IMR-90 (cell line): ENCODE results near the gene SUCLA2. TPM values are rescaled to one million over a fixed set of nuclear protein-coding genes. Genes with fewer than 3 reads are reported as not detected.

Experiments used
- ATAC-seq: fragments of 200-7000 bp; cut with Tn5 transposase; 2 replicates; pipeline ENCODE4 v1.9.1; 2020; ENCODE audit warnings: low read depth, mild to moderate bottlenecking, moderate library complexity
- BruUV-seq: library from RNA; stranded (reverse); fragments of 400-500 nt; replicated peaks from 2 replicates; lab custom pipeline; 2021; lab: Mats Ljungman, UMichigan
- CTCF ChIA-PET: fragments of 300-600 bp; formaldehyde crosslinking; extraction: SDS; loops from one replicate; lab custom pipeline; 2021; ENCODE audit warnings: antibody characterized with exemption; lab: Yijun Ruan, JAX
- POLR2A ChIA-PET: fragments of 300-600 bp; sonication (Branson Sonifier 250); formaldehyde crosslinking; loops from one replicate; lab custom pipeline; 2022; ENCODE audit warnings: antibody characterized with exemption; ENCODE audit not compliant: unreplicated experiment; lab: Charles Lee
- DNase-seq: peaks from one replicate; pipeline ENCODE4 v3.0.0; 2013
- H2AFZ ChIP-seq: replicated peaks from 2 replicates; pipeline ENCODE3; 2013; ENCODE audit warnings: low read length, mild to moderate bottlenecking; ENCODE audit not compliant: poor library complexity
- H2AK5ac ChIP-seq: 2 replicates; pipeline ENCODE4 v1.6.1; 2013; ENCODE audit warnings: low read depth, low read length, inconsistent platforms
- H2AK9ac ChIP-seq: replicated peaks from 2 replicates; pipeline ENCODE3; 2013; ENCODE audit warnings: mild to moderate bottlenecking, low read depth, low read length, moderate library complexity; ENCODE audit not compliant: poor library complexity
- H2BK120ac ChIP-seq: 2 replicates; pipeline ENCODE4 v1.6.1; 2013; ENCODE audit warnings: low read depth, low read length, inconsistent platforms
- H2BK15ac ChIP-seq: 3 replicates; pipeline ENCODE4 v1.6.1; 2013; ENCODE audit warnings: low read depth, low read length, inconsistent platforms
- H2BK20ac ChIP-seq: 2 replicates; pipeline ENCODE4 v1.6.1; 2013; ENCODE audit warnings: low read depth, mild to moderate bottlenecking, inconsistent platforms, low read length, moderate library complexity
- H2BK5ac ChIP-seq: 2 replicates; pipeline ENCODE4 v1.6.1; 2013; ENCODE audit warnings: mild to moderate bottlenecking, low read depth, low read length, inconsistent platforms; ENCODE audit not compliant: poor library complexity, severe bottlenecking
- H3K14ac ChIP-seq: replicated peaks from 2 replicates; pipeline ENCODE4 v1.6.1; 2013; ENCODE audit warnings: low read depth, low read length, inconsistent platforms
- H3K18ac ChIP-seq: 2 replicates; pipeline ENCODE4 v1.6.1; 2013; ENCODE audit warnings: low read depth, low read length, control low read depth
- H3K23ac ChIP-seq: 2 replicates; pipeline ENCODE4 v1.6.1; 2013; ENCODE audit warnings: low read depth, low read length, inconsistent platforms
- H3K27ac ChIP-seq: 2 replicates; pipeline ENCODE4 v1.5.1; 2013; ENCODE audit warnings: mild to moderate bottlenecking, control low read depth, low read length; ENCODE audit not compliant: insufficient read depth
- H3K27me3 ChIP-seq: 2 replicates; pipeline ENCODE4 v1.6.1; 2013; ENCODE audit warnings: low read length; ENCODE audit not compliant: control insufficient read depth, insufficient read depth
- H3K36me3 ChIP-seq: 2 replicates; pipeline ENCODE4 v1.6.1; 2013; ENCODE audit warnings: low read length, mixed read lengths; ENCODE audit not compliant: control insufficient read depth, insufficient read depth
- H3K4ac ChIP-seq: 2 replicates; pipeline ENCODE4 v1.6.1; 2013; ENCODE audit warnings: low read depth, low read length, inconsistent platforms
- H3K4me1 ChIP-seq: 2 replicates; pipeline ENCODE4 v1.6.1; 2013; ENCODE audit warnings: low read length, mixed read lengths; ENCODE audit not compliant: control insufficient read depth, insufficient read depth
- H3K4me2 ChIP-seq: 2 replicates; pipeline ENCODE4 v1.6.1; 2013; ENCODE audit warnings: low read depth, mild to moderate bottlenecking, control low read depth, low read length, moderate library complexity
- H3K4me3 ChIP-seq: 2 replicates; pipeline ENCODE4 v1.5.1; 2013; ENCODE audit warnings: low read depth, mild to moderate bottlenecking, control low read depth, low read length, moderate library complexity; ENCODE audit not compliant: insufficient read depth
- H3K56ac ChIP-seq: 2 replicates; pipeline ENCODE4 v1.6.1; 2013; ENCODE audit warnings: low read length, inconsistent platforms; ENCODE audit not compliant: insufficient read depth; ENCODE audit errors: extremely low read depth
- H3K79me1 ChIP-seq, 2 experiments: 2 replicates each; pipeline ENCODE4 v1.6.1; 2013; ENCODE audit warnings: low read length in 2 of 2, inconsistent platforms in 1 of 2, low read depth in 1 of 2
- H3K9ac ChIP-seq: 2 replicates; pipeline ENCODE4 v1.6.1; 2013; ENCODE audit warnings: low read depth, low read length, control low read depth
- H3K9me1 ChIP-seq: 2 replicates; pipeline ENCODE4 v1.6.1; 2013; ENCODE audit warnings: low read length, inconsistent platforms; ENCODE audit not compliant: insufficient read depth
- H3K9me3 ChIP-seq: 2 replicates; pipeline ENCODE4 v1.6.1; 2013; ENCODE audit warnings: low read length; ENCODE audit not compliant: control insufficient read depth, insufficient read depth
- H4K20me1 ChIP-seq: 2 replicates; pipeline ENCODE4 v1.6.1; 2013; ENCODE audit warnings: low read length, inconsistent platforms; ENCODE audit not compliant: insufficient read depth
- H4K5ac ChIP-seq: 2 replicates; pipeline ENCODE4 v1.6.1; 2013; ENCODE audit warnings: mild to moderate bottlenecking, low read depth, low read length, control low read depth
- H4K8ac ChIP-seq, 2 experiments: 2 replicates each; pipeline ENCODE4 v1.6.1; 2013; ENCODE audit warnings: low read depth in 2 of 2, low read length in 2 of 2, control low read depth in 1 of 2, inconsistent platforms in 1 of 2
- H4K91ac ChIP-seq: 2 replicates; pipeline ENCODE4 v1.6.1; 2013; ENCODE audit warnings: low read depth, low read length, inconsistent platforms; ENCODE audit not compliant: insufficient read depth
- MAFK ChIP-seq: IDR thresholded peaks from 2 replicates; pipeline ENCODE4 v1.6.1; 2012; ENCODE audit warnings: low read depth, low read length, improper control_type of control experiment
- MXI1 ChIP-seq: IDR thresholded peaks from 2 replicates; pipeline ENCODE4 v1.6.1; 2012; ENCODE audit warnings: low read depth, mild to moderate bottlenecking, low read length, moderate library complexity, borderline replicate concordance
- NFE2L2 ChIP-seq: fragments of 150-350 bp; IDR thresholded peaks from 2 replicates; pipeline ENCODE4 v1.6.1; 2016; ENCODE audit warnings: low read depth, mild to moderate bottlenecking, low read length
- WGBS, 2 experiments: methylation state at CpG; one replicate each; pipeline versions ENCODE4 v1.1.5 to v1.1.7; 2013; ENCODE audit warnings: missing lambda C conversion rate in 2 of 2; ENCODE audit not compliant: insufficient read length in 1 of 2; ENCODE audit errors: extremely low coverage in 2 of 2; 5-methylcytosine and 5-hydroxymethylcytosine counted together
- dilution Hi-C: fragments of 300-500 bp; cut with HindIII; formaldehyde crosslinking; loops from one replicate; pipeline ENCODE4 v1.14.3; 2018; ENCODE audit warnings: low sequenced_read_pairs; ENCODE audit not compliant: unreplicated experiment
- in situ Hi-C: fragments of 300-500 bp; cut with MboI; formaldehyde crosslinking; loops from 3 replicates; pipeline ENCODE4 v1.14.3; 2019; ENCODE audit warnings: low sequenced_read_pairs, inconsistent platforms, mixed read lengths
- intact Hi-C: fragments of 100-400 bp; cut with micrococcal nuclease; formaldehyde crosslinking; loops from 2 replicates; pipeline ENCODE4 v1.10.0; 2022
- polyA plus RNA-seq, 3 experiments: library from polyadenylated mRNA; depleted of rRNA; stranded (reverse); fragments of >200 nt; gene quantifications; 2 replicates each; pipeline ENCODE4 v1.2.3, GENCODE V29; 2012; ENCODE audit warnings: low replicate concordance in 1 of 3
- total RNA-seq: library from RNA; depleted of rRNA; stranded (reverse); fragments of >200 nt; gene quantifications from 2 replicates; pipeline ENCODE4 v1.2.3, GENCODE V29; 2012

The SUCLA2 gene
- total and polyA plus RNA-seq, 2 of the 4 experiments (the other 2 are of a cell fraction) = 31.5 to 36.1 TPM

DNA sequence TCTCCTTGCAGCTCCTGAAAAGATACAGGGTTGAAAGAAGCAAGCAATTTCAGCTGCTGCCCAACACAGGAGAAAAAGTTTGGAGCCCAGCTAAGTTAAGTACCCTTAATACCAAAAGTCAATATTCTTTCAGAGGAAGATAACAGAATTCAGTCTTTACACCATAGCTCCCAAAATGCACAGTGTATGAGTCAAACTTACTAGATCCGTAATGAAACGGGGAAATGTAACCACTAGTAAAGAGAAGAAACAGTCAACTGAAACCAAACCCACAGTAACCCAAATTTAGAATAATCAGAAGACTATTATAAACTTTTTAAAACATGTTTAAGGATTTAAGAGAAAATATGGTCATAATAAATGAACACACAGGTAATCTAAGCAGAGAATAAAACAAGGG is 45.2 kb downstream of the SUCLA2 start:
- Histone ChIP-seq H2AK5ac (no peak overlapping the region), H3K27ac (no peak overlapping the region), H3K27me3 (no peaks in the 10 kb centered on the region), H3K36me3 (peaks cover 5% of the 10 kb centered on the region), H3K4me3 (no peak overlapping the region), H3K14ac (no peak overlapping the region), H3K4me1 (no peaks in the 10 kb centered on the region), H3K4ac (no peak overlapping the region), H2AFZ (no peak overlapping the region), H2AK9ac (no peak overlapping the region), H4K8ac (no peak overlapping the region), H3K4me2 (no peak overlapping the region), H4K91ac (no peak overlapping the region), H2BK15ac (no peak overlapping the region), H3K23ac (no peak overlapping the region), H2BK5ac (no peak overlapping the region), H3K79me1 (peaks cover 0 to 4% of the 10 kb centered on the region in 2 experiments; a peak in 1 of 4 replicates), H2BK120ac (no peak overlapping the region), H2BK20ac (no peak overlapping the region), H3K56ac (no peak overlapping the region), H3K9ac (no peak overlapping the region), H3K9me1 (no peaks in the 10 kb centered on the region), H4K20me1 (no peaks in the 10 kb centered on the region), H3K18ac (no peak overlapping the region), H3K9me3 (peaks cover 8% of the 10 kb centered on the region), H4K5ac (no peak overlapping the region)
- no TSS peak for BruUV-seq
- dilution Hi-C loops = no loop called here
- TF ChIP-seq NFE2L2 (no peak), MAFK (no peak), MXI1 (no peak)
- DNase-seq = no peak
- in situ Hi-C loops = no loop called here
- CTCF ChIA-PET = no interaction called here
- no CpG with 5 or more reads among the region's 2 CpGs for WGBS, 2 experiments
- POLR2A ChIA-PET = no interaction called here
- no peak for ATAC-seq
- intact Hi-C loops = no loop called here
